Measurements from ENCODE around the gene EIF4H.

GRCh38 chr7:74183653-74184450 is 9.7 kb downstream of the EIF4H start:
- TF ChIP-seq CTCF (IDR thresholded peaks at IDR 0.05), result no peak
- TF ChIP-seq POLR2A (IDR thresholded peaks at IDR 0.05; ENCODE audit: low read depth), result no peak
- TF ChIP-seq EP300 (IDR thresholded peaks at IDR 0.05), result no peak
- TF ChIP-seq POLR2AphosphoS5 (IDR thresholded peaks at IDR 0.05), result no peak
